GM23338 (cell line): ENCODE measurements around the gene DHFR2. TPM values are rescaled to one million over a fixed set of nuclear protein-coding genes. Genes with fewer than 3 reads are reported as not detected.

ENCODE experiments used
- ATAC-seq: fragments of 200-7000 bp; cut with Tn5 transposase; 3 replicates; pipeline ENCODE4 v1.9.1; 2020
- DNase-seq: peaks from one replicate; pipeline ENCODE4 v3.0.0-alpha.2; 2015; ENCODE audit warnings: low spot score
- H2AFZ ChIP-seq: fragments of 200-600 bp; sonication (generic); 2 replicates; pipeline ENCODE4 v1.8.0; 2016; ENCODE audit warnings: antibody characterized with exemption, mild to moderate bottlenecking, moderate library complexity
- H3F3A ChIP-seq: fragments of 200-600 bp; sonication (generic); replicated peaks from 2 replicates; pipeline ENCODE4 v1.8.0; 2017; ENCODE audit warnings: antibody characterized with exemption, mixed run types, low read depth
- H3K27ac ChIP-seq: fragments of 200-600 bp; sonication (generic); 2 replicates; pipeline ENCODE4 v1.6.1; 2016; ENCODE audit warnings: low read depth
- H3K27me3 ChIP-seq: fragments of 200-600 bp; sonication (generic); 2 replicates; pipeline ENCODE4 v1.8.0; 2016; ENCODE audit warnings: mild to moderate bottlenecking, mixed run types, moderate library complexity; ENCODE audit not compliant: insufficient read depth
- H3K36me3 ChIP-seq: fragments of 200-600 bp; sonication (generic); 2 replicates; pipeline ENCODE4 v1.8.0; 2016; ENCODE audit warnings: mild to moderate bottlenecking; ENCODE audit not compliant: insufficient read depth
- H3K4me1 ChIP-seq: fragments of 200-600 bp; sonication (generic); 2 replicates; pipeline ENCODE4 v1.8.0; 2016; ENCODE audit warnings: mild to moderate bottlenecking, moderate library complexity; ENCODE audit not compliant: insufficient read depth
- H3K4me2 ChIP-seq: fragments of 200-600 bp; sonication (generic); 2 replicates; pipeline ENCODE4 v1.7.1; 2017; ENCODE audit warnings: mixed run types
- H3K4me3 ChIP-seq: fragments of 200-600 bp; sonication (generic); 2 replicates; pipeline ENCODE4 v1.6.1; 2016; ENCODE audit warnings: mixed run types
- H3K79me2 ChIP-seq: fragments of 200-600 bp; sonication (generic); replicated peaks from 2 replicates; pipeline ENCODE4 v1.8.0; 2017; ENCODE audit warnings: mild to moderate bottlenecking; ENCODE audit not compliant: insufficient read depth
- H3K9me2 ChIP-seq: fragments of 200-600 bp; sonication (generic); 2 replicates; pipeline ENCODE4 v1.8.0; 2017; ENCODE audit not compliant: insufficient read depth
- H4K20me1 ChIP-seq: fragments of 200-600 bp; sonication (generic); replicated peaks from 2 replicates; pipeline ENCODE4 v1.8.0; 2017; ENCODE audit warnings: mild to moderate bottlenecking; ENCODE audit not compliant: insufficient read depth
- H3K27ac Mint-ChIP-seq: 2 replicates; pipeline ENCODE4 v1.8.0; 2020; ENCODE audit warnings: inconsistent platforms, mild to moderate bottlenecking, moderate library complexity, mixed read lengths
- H3K27me3 Mint-ChIP-seq: 3 replicates; pipeline ENCODE4 v1.8.0; 2022; ENCODE audit warnings: low read depth, mild to moderate bottlenecking, moderate library complexity, mixed read lengths, inconsistent platforms; ENCODE audit not compliant: insufficient read depth, poor library complexity
- H3K36me3 Mint-ChIP-seq: 3 replicates; pipeline ENCODE4 v1.8.0; 2021; ENCODE audit warnings: low read depth, mild to moderate bottlenecking, inconsistent platforms, moderate library complexity, mixed read lengths
- H3K4me1 Mint-ChIP-seq: 3 replicates; pipeline ENCODE4 v1.8.0; 2020; ENCODE audit warnings: mild to moderate bottlenecking, inconsistent platforms, mixed read lengths
- H3K4me3 Mint-ChIP-seq: 3 replicates; pipeline ENCODE4 v1.8.0; 2021; ENCODE audit warnings: moderate library complexity, mild to moderate bottlenecking, inconsistent platforms, mixed read lengths
- H3K9me3 Mint-ChIP-seq: 3 replicates; pipeline ENCODE4 v1.8.0; 2020; ENCODE audit warnings: moderate library complexity, mild to moderate bottlenecking, inconsistent platforms, mixed read lengths
- CREB1 ChIP-seq: fragments of 250-450 bp; sonication (Bioruptor Pico); IDR thresholded peaks from 2 replicates; pipeline ENCODE4 v1.5.0; 2020; ENCODE audit warnings: low read depth, mild to moderate bottlenecking, moderate library complexity
- EZH2phosphoT487 ChIP-seq: fragments of 200-600 bp; sonication (generic); IDR thresholded peaks from one replicate; pipeline ENCODE4 v1.8.1; 2018; ENCODE audit warnings: antibody characterized with exemption; ENCODE audit not compliant: unreplicated experiment
- JUNB ChIP-seq: IDR thresholded peaks from one replicate; pipeline ENCODE4 v1.6.1; 2016; ENCODE audit warnings: antibody characterized with exemption; ENCODE audit not compliant: unreplicated experiment
- ZNF114 ChIP-seq: fragments of 250-450 bp; sonication (Bioruptor Pico); IDR thresholded peaks from 2 replicates; pipeline ENCODE4 v1.5.0; 2020; ENCODE audit warnings: mild to moderate bottlenecking, moderate library complexity
- ZNF331 ChIP-seq: fragments of 250-450 bp; sonication (Bioruptor Pico); IDR thresholded peaks from 2 replicates; pipeline ENCODE4 v1.5.0; 2020; ENCODE audit warnings: low read depth, mild to moderate bottlenecking, moderate library complexity
- polyA plus RNA-seq: library from polyadenylated mRNA; unstranded; fragments of >200 nt; fragmentation: Nextera tagmentation; extraction: Ambion mirVana; gene quantifications from 2 replicates; pipeline ENCODE4 v1.2.1, GENCODE V29; 2016
- total RNA-seq: library from RNA; depleted of rRNA; stranded (reverse); fragments of >200 nt; shearing (Covaris generic); gene quantifications from 2 replicates; pipeline ENCODE4 v1.2.3, GENCODE V29; 2014
- TF ChIP-seq, protein P1 (sequence below): IDR thresholded peaks from one replicate; pipeline ENCODE4 v1.6.1; 2018; ENCODE audit warnings: antibody characterized with exemption; ENCODE audit not compliant: unreplicated experiment
- TF ChIP-seq, protein P2 (sequence below), 2 experiments: fragments of 200-600 bp in 1 of 2; sonication (generic) in 1 of 2; conservative IDR thresholded peaks; 2 replicates each; pipeline versions ENCODE4 v1.5.1 to v1.6.1; 2016 to 2017; ENCODE audit warnings: antibody characterized with exemption in 2 of 2, low read depth in 2 of 2, mild to moderate bottlenecking in 2 of 2, moderate library complexity in 1 of 2
- TF ChIP-seq, protein P3 (sequence below): fragments of 250-450 bp; sonication (Bioruptor Pico); IDR thresholded peaks from 2 replicates; pipeline ENCODE4 v1.5.0; 2020; ENCODE audit warnings: mild to moderate bottlenecking, moderate library complexity
- TF ChIP-seq, protein P4 (sequence below): IDR thresholded peaks from 2 replicates; pipeline ENCODE4 v1.6.1; 2016; ENCODE audit warnings: antibody characterized with exemption

DHFR2 gene
- total and polyA plus RNA-seq, 2 experiments from 2014 or later: 1.1 to 1.6 TPM

DNA sequence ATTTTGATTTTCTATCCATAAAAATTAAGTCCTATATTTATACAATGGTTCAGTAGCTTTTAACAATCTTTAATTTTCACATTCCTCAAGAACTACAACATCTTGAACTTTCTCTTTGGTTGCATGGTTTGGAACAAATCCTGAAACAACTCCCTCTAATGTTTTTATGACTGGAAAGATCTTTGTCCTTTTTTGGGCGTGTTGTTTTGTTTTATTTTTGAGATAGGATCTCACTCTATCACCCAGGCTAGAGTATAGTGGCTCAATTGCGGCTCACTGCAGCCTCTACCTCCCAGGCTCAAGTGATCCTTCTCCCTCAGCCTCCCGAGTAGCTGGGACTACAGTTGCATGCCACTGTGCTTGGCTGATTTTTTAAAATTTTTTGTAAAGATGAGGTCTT lies 38.3 kb downstream of the DHFR2 start:
- TF ChIP-seq, protein P1, sequence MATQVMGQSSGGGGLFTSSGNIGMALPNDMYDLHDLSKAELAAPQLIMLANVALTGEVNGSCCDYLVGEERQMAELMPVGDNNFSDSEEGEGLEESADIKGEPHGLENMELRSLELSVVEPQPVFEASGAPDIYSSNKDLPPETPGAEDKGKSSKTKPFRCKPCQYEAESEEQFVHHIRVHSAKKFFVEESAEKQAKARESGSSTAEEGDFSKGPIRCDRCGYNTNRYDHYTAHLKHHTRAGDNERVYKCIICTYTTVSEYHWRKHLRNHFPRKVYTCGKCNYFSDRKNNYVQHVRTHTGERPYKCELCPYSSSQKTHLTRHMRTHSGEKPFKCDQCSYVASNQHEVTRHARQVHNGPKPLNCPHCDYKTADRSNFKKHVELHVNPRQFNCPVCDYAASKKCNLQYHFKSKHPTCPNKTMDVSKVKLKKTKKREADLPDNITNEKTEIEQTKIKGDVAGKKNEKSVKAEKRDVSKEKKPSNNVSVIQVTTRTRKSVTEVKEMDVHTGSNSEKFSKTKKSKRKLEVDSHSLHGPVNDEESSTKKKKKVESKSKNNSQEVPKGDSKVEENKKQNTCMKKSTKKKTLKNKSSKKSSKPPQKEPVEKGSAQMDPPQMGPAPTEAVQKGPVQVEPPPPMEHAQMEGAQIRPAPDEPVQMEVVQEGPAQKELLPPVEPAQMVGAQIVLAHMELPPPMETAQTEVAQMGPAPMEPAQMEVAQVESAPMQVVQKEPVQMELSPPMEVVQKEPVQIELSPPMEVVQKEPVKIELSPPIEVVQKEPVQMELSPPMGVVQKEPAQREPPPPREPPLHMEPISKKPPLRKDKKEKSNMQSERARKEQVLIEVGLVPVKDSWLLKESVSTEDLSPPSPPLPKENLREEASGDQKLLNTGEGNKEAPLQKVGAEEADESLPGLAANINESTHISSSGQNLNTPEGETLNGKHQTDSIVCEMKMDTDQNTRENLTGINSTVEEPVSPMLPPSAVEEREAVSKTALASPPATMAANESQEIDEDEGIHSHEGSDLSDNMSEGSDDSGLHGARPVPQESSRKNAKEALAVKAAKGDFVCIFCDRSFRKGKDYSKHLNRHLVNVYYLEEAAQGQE: no peak
- TF ChIP-seq, protein P2, sequence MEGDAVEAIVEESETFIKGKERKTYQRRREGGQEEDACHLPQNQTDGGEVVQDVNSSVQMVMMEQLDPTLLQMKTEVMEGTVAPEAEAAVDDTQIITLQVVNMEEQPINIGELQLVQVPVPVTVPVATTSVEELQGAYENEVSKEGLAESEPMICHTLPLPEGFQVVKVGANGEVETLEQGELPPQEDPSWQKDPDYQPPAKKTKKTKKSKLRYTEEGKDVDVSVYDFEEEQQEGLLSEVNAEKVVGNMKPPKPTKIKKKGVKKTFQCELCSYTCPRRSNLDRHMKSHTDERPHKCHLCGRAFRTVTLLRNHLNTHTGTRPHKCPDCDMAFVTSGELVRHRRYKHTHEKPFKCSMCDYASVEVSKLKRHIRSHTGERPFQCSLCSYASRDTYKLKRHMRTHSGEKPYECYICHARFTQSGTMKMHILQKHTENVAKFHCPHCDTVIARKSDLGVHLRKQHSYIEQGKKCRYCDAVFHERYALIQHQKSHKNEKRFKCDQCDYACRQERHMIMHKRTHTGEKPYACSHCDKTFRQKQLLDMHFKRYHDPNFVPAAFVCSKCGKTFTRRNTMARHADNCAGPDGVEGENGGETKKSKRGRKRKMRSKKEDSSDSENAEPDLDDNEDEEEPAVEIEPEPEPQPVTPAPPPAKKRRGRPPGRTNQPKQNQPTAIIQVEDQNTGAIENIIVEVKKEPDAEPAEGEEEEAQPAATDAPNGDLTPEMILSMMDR (conservative IDR thresholded peaks at IDR 0.05; ENCODE audit: low read depth in 2 of 2): no peak
- TF ChIP-seq, protein P3, sequence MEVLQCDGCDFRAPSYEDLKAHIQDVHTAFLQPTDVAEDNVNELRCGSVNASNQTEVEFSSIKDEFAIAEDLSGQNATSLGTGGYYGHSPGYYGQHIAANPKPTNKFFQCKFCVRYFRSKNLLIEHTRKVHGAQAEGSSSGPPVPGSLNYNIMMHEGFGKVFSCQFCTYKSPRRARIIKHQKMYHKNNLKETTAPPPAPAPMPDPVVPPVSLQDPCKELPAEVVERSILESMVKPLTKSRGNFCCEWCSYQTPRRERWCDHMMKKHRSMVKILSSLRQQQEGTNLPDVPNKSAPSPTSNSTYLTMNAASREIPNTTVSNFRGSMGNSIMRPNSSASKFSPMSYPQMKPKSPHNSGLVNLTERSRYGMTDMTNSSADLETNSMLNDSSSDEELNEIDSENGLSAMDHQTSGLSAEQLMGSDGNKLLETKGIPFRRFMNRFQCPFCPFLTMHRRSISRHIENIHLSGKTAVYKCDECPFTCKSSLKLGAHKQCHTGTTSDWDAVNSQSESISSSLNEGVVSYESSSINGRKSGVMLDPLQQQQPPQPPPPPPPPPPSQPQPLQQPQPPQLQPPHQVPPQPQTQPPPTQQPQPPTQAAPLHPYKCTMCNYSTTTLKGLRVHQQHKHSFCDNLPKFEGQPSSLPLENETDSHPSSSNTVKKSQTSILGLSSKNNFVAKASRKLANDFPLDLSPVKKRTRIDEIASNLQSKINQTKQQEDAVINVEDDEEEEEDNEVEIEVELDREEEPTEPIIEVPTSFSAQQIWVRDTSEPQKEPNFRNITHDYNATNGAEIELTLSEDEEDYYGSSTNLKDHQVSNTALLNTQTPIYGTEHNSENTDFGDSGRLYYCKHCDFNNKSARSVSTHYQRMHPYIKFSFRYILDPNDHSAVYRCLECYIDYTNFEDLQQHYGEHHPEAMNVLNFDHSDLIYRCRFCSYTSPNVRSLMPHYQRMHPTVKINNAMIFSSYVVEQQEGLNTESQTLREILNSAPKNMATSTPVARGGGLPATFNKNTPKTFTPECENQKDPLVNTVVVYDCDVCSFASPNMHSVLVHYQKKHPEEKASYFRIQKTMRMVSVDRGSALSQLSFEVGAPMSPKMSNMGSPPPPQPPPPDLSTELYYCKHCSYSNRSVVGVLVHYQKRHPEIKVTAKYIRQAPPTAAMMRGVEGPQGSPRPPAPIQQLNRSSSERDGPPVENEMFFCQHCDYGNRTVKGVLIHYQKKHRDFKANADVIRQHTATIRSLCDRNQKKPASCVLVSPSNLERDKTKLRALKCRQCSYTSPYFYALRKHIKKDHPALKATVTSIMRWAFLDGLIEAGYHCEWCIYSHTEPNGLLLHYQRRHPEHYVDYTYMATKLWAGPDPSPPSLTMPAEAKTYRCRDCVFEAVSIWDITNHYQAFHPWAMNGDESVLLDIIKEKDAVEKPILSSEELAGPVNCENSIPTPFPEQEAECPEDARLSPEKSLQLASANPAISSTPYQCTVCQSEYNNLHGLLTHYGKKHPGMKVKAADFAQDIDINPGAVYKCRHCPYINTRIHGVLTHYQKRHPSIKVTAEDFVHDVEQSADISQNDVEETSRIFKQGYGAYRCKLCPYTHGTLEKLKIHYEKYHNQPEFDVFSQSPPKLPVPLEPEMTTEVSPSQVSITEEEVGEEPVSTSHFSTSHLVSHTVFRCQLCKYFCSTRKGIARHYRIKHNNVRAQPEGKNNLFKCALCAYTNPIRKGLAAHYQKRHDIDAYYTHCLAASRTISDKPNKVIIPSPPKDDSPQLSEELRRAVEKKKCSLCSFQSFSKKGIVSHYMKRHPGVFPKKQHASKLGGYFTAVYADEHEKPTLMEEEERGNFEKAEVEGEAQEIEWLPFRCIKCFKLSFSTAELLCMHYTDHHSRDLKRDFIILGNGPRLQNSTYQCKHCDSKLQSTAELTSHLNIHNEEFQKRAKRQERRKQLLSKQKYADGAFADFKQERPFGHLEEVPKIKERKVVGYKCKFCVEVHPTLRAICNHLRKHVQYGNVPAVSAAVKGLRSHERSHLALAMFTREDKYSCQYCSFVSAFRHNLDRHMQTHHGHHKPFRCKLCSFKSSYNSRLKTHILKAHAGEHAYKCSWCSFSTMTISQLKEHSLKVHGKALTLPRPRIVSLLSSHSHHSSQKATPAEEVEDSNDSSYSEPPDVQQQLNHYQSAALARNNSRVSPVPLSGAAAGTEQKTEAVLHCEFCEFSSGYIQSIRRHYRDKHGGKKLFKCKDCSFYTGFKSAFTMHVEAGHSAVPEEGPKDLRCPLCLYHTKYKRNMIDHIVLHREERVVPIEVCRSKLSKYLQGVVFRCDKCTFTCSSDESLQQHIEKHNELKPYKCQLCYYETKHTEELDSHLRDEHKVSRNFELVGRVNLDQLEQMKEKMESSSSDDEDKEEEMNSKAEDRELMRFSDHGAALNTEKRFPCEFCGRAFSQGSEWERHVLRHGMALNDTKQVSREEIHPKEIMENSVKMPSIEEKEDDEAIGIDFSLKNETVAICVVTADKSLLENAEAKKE (CRISPR knock-in tag): no peak
- no peak for TF ChIP-seq EZH2phosphoT487
- TF ChIP-seq ZNF331: no peak
- TF ChIP-seq ZNF114 (CRISPR knock-in tag): no peak
- no peak for TF ChIP-seq JUNB
- TF ChIP-seq, protein P4, sequence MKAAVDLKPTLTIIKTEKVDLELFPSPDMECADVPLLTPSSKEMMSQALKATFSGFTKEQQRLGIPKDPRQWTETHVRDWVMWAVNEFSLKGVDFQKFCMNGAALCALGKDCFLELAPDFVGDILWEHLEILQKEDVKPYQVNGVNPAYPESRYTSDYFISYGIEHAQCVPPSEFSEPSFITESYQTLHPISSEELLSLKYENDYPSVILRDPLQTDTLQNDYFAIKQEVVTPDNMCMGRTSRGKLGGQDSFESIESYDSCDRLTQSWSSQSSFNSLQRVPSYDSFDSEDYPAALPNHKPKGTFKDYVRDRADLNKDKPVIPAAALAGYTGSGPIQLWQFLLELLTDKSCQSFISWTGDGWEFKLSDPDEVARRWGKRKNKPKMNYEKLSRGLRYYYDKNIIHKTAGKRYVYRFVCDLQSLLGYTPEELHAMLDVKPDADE: no peak
- no peak for TF ChIP-seq CREB1 (CRISPR knock-in tag)
- DNase-seq: no peak
- Histone ChIP-seq H2AFZ (no peak overlapping the region), H4K20me1 (no peaks in the 10 kb centered on the region), H3K36me3 (no peaks in the 10 kb centered on the region), H3K4me1 (no peaks in the 10 kb centered on the region), H3K27me3 (no peaks in the 10 kb centered on the region), H3K9me2 (no peaks in the 10 kb centered on the region), H3F3A (no peaks in the 10 kb centered on the region), H3K27ac (no peak overlapping the region), H3K79me2 (no peaks in the 10 kb centered on the region), H3K4me2 (no peak overlapping the region), H3K4me3 (no peak overlapping the region)
- H3K9me3 Mint-ChIP-seq: no peaks in the 10 kb centered on the region
- H3K36me3 Mint-ChIP-seq: no peaks in the 10 kb centered on the region
- H3K27ac Mint-ChIP-seq: no peak overlapping the region
- H3K4me3 Mint-ChIP-seq: no peak overlapping the region
- peaks cover 6% of the 10 kb centered on the region; the same call in 2 of the 3 replicates for H3K4me1 Mint-ChIP-seq
- no peaks in the 10 kb centered on the region for H3K27me3 Mint-ChIP-seq
- ATAC-seq: no peak
